OCI-LY7 (cell line): Measurements from ENCODE around the gene PRSS50. TPM values are rescaled to one million over a fixed set of nuclear protein-coding genes. Genes with fewer than 3 reads are reported as not detected.

ENCODE experiments used
- BruUV-seq: library from RNA; stranded (reverse); fragments of 400-500 nt; replicated peaks from 2 replicates; lab custom pipeline; 2021; lab: Mats Ljungman, UMichigan
- CTCF ChIA-PET: fragments of 300-600 bp; sonication (Branson Sonifier 250); formaldehyde crosslinking; loops from one replicate; lab custom pipeline; 2022; ENCODE audit warnings: antibody characterized with exemption; ENCODE audit not compliant: unreplicated experiment; lab: Charles Lee
- POLR2A ChIA-PET: fragments of 300-600 bp; sonication (Branson Sonifier 250); formaldehyde crosslinking; loops from one replicate; lab custom pipeline; 2022; ENCODE audit warnings: antibody characterized with exemption; lab: Charles Lee
- DNase-seq: peaks from one replicate; pipeline ENCODE4 v3.0.0-alpha.2; 2015; ENCODE audit warnings: low spot score
- H2AFZ ChIP-seq: fragments of 200-600 bp; sonication (generic), shearing (Covaris generic); 2 replicates; pipeline ENCODE4 v1.6.1; 2014; ENCODE audit warnings: mild to moderate bottlenecking, antibody characterized with exemption, low read length, moderate library complexity
- H3K27ac ChIP-seq: fragments of 200-600 bp; sonication (generic); 2 replicates; pipeline ENCODE4 v1.5.1; 2014; ENCODE audit warnings: mixed run types, low read depth, mild to moderate bottlenecking, moderate library complexity, low read length, inconsistent platforms; ENCODE audit not compliant: poor library complexity, severe bottlenecking
- H3K36me3 ChIP-seq: fragments of 200-600 bp; sonication (generic); 2 replicates; pipeline ENCODE4 v1.6.1; 2014; ENCODE audit warnings: mild to moderate bottlenecking, antibody characterized with exemption, low read length, moderate library complexity, mixed read lengths; ENCODE audit not compliant: insufficient read depth
- H3K4me1 ChIP-seq: fragments of 200-600 bp; sonication (generic); 2 replicates; pipeline ENCODE4 v1.5.1; 2014; ENCODE audit warnings: mild to moderate bottlenecking, low read length; ENCODE audit not compliant: insufficient read depth, poor library complexity, severe bottlenecking
- H3K4me2 ChIP-seq: fragments of 200-600 bp; sonication (generic); 2 replicates; pipeline ENCODE4 v1.6.1; 2014; ENCODE audit warnings: mild to moderate bottlenecking, low read length
- H3K4me3 ChIP-seq: fragments of 200-600 bp; sonication (generic); 2 replicates; pipeline ENCODE4 v1.5.1; 2014; ENCODE audit warnings: mild to moderate bottlenecking, low read depth, low read length; ENCODE audit not compliant: poor library complexity, severe bottlenecking
- H3K79me2 ChIP-seq: fragments of 200-600 bp; sonication (generic); 2 replicates; pipeline ENCODE4 v1.6.1; 2016; ENCODE audit warnings: low read depth, mild to moderate bottlenecking, low read length, moderate library complexity, mixed read lengths; ENCODE audit not compliant: insufficient read depth
- H3K9me2 ChIP-seq: fragments of 200-600 bp; sonication (generic); 2 replicates; pipeline ENCODE4 v1.6.1; 2016; ENCODE audit warnings: mild to moderate bottlenecking, low read length, mixed read lengths; ENCODE audit not compliant: insufficient read depth
- H3K9me3 ChIP-seq: fragments of 200-600 bp; sonication (generic); 2 replicates; pipeline ENCODE4 v1.6.1; 2014; ENCODE audit warnings: mild to moderate bottlenecking, mixed run types, low read length, mixed read lengths
- H4K20me1 ChIP-seq: fragments of 200-600 bp; sonication (generic); 2 replicates; pipeline ENCODE4 v1.6.1; 2014; ENCODE audit warnings: mild to moderate bottlenecking, antibody characterized with exemption, low read length, moderate library complexity, mixed read lengths; ENCODE audit not compliant: insufficient read depth
- EZH2phosphoT487 ChIP-seq: fragments of 200-600 bp; sonication (generic); IDR thresholded peaks from 2 replicates; pipeline ENCODE4 v1.6.1; 2018; ENCODE audit warnings: low read depth, borderline replicate concordance, mild to moderate bottlenecking, mixed run types, antibody characterized with exemption, low read length, moderate library complexity, mixed read lengths
- intact Hi-C: fragments of 100-400 bp; cut with micrococcal nuclease; formaldehyde crosslinking; loops from one replicate; pipeline ENCODE4 v1.10.0; 2022; ENCODE audit not compliant: unreplicated experiment
- total RNA-seq, 2 experiments: library from RNA; depleted of rRNA in 1 of 2; stranded (reverse); fragments of >200 nt in 1 of 2; shearing (Covaris generic) in 1 of 2; gene quantifications; 2 replicates each; pipeline ENCODE4 v1.2.3, GENCODE V29; 2014 to 2022
- TF ChIP-seq, protein P1 (sequence below): fragments of 200-600 bp; sonication (generic); conservative IDR thresholded peaks from 2 replicates; pipeline ENCODE4 v1.5.1; 2014; ENCODE audit warnings: mild to moderate bottlenecking, antibody characterized with exemption, low read length, moderate library complexity, mixed read lengths

PRSS50 gene
- total RNA-seq, 2 experiments from 2014 or later, result not detected

DNA sequence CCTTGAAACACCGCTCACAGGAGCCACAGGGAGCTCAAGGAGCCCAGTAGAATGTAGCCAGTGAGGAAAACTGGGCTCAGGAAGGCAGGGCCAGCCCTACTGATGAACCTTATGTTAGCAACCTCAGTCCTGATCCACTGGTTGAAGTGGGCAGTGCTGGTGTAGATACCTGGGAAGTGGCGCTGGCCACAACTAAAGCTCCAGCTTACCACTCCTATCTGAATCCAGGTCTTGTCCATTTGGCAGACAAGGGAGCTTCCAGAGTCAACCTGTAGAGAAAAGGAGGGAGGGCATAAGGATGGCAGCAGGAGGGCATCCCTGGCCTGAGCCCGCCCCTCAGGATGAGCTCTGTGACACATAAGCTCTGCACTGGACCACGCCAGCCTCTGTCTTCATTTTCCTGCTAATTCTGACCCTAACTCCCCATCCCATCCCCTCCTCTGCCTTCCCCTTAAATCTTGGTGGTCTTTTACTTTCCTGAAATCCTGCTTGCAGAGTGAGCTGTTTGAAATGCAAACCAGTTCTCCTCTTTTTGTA is 2.1 kb upstream of the PRSS50 start:
- CTCF ChIA-PET, result no interaction called here

DNA sequence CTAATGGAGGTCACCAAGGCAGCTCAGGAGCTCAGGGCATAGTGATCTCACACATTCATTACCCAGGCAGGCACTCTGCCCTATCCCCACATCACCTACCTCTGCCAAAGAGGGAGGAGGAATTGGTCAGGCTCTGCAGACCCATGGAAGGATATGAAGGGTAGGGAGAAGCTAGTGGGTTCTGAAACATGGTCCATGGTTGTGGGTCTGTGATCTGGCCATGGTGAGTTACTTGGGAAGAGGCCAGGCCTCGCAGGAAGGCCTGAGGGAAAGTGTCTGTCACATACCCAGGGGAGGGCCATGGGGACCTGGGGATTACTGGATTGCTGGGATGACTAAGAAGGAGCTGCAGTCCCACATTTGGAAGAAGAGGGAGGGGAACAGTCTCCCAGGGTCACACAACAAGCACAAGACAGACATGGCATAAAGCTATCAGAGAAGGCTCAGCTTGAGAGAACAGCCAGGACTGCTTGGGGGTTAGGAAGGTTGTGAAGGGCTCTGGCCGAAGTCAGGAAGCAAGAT is 1.4 kb upstream of the PRSS50 start:
- ChIA-PET CTCF (no interaction called here), POLR2A (no interaction called here)
- Histone ChIP-seq H4K20me1 (no peaks in the 10 kb centered on the region), H3K4me1 (no peaks in the 10 kb centered on the region), H3K36me3 (no peaks in the 10 kb centered on the region), H3K9me3 (no peaks in the 10 kb centered on the region), H3K9me2 (no peaks in the 10 kb centered on the region), H3K4me2 (no peak overlapping the region), H3K27ac (no peak overlapping the region), H3K79me2 (no peaks in the 10 kb centered on the region), H2AFZ (no peak overlapping the region), H3K4me3 (no peak overlapping the region)
- intact Hi-C loops, result no loop called here
- DNase-seq, result no peak
- no TSS peak for BruUV-seq
- TF ChIP-seq, protein P1, sequence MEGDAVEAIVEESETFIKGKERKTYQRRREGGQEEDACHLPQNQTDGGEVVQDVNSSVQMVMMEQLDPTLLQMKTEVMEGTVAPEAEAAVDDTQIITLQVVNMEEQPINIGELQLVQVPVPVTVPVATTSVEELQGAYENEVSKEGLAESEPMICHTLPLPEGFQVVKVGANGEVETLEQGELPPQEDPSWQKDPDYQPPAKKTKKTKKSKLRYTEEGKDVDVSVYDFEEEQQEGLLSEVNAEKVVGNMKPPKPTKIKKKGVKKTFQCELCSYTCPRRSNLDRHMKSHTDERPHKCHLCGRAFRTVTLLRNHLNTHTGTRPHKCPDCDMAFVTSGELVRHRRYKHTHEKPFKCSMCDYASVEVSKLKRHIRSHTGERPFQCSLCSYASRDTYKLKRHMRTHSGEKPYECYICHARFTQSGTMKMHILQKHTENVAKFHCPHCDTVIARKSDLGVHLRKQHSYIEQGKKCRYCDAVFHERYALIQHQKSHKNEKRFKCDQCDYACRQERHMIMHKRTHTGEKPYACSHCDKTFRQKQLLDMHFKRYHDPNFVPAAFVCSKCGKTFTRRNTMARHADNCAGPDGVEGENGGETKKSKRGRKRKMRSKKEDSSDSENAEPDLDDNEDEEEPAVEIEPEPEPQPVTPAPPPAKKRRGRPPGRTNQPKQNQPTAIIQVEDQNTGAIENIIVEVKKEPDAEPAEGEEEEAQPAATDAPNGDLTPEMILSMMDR, result no peak
- no peak for TF ChIP-seq EZH2phosphoT487

More for the DNA sequence above, 2.1 kb upstream of the PRSS50 start:
- no peak for TF ChIP-seq EZH2phosphoT487
- TF ChIP-seq, protein P1, result no peak
- no peaks in the 10 kb centered on the region for H4K20me1 ChIP-seq
- intact Hi-C loops, result no loop called here
- BruUV-seq, result no TSS peak
- no peak overlapping the region for H3K4me3 ChIP-seq
- H3K79me2 ChIP-seq, result no peaks in the 10 kb centered on the region
- no peak overlapping the region for H2AFZ ChIP-seq
- no peak overlapping the region for H3K4me2 ChIP-seq
- no peak for DNase-seq
- POLR2A ChIA-PET, result interaction anchor here (1.2 kb wide), 1 partner anchor 9 kb away, joined by 4 read pairs; no protein-coding TSS in a partner anchor
- H3K9me2 ChIP-seq, result no peaks in the 10 kb centered on the region
- no peaks in the 10 kb centered on the region for H3K9me3 ChIP-seq
- no peaks in the 10 kb centered on the region for H3K36me3 ChIP-seq
- H3K4me1 ChIP-seq, result no peaks in the 10 kb centered on the region
- no peak overlapping the region for H3K27ac ChIP-seq
